Lung (tissue), 12 donors: ENCODE measurements around the gene DNAH9. TPM values are rescaled to one million over a fixed set of nuclear protein-coding genes. Genes with fewer than 3 reads are reported as not detected.
A peak's percentile ranks its signal among the peaks of the same experiment; 100 is the strongest.

ENCODE experiments used
- ATAC-seq: fragments of 200-7000 bp; cut with Tn5 transposase; one replicate; pipeline ENCODE4 v1.9.1; 2020; ENCODE audit warnings: moderate number of reproducible peaks; ENCODE audit not compliant: insufficient read depth, low FRiP score
- DNase-seq, 3 donors: peaks; one replicate each; pipeline ENCODE4 v3.0.0-alpha.2; 2013 to 2017
- H3K27ac ChIP-seq, 2 donors: one replicate each; pipeline ENCODE4 v1.5.1; 2013; ENCODE audit warnings: mild to moderate bottlenecking in 2 of 2, moderate library complexity in 2 of 2, control low read depth in 1 of 2, inconsistent platforms in 1 of 2, low read depth in 1 of 2, low read length in 1 of 2
- H3K27me3 ChIP-seq, 3 donors: one replicate each; pipeline ENCODE4 v1.5.1; 2013; ENCODE audit warnings: low read length in 2 of 3; ENCODE audit not compliant: control insufficient read depth in 3 of 3, insufficient read depth in 3 of 3
- H3K36me3 ChIP-seq, 4 donors: one replicate each; pipeline ENCODE4 v1.5.1; 2013; ENCODE audit warnings: low read length in 4 of 4, mild to moderate bottlenecking in 1 of 4, moderate library complexity in 1 of 4; ENCODE audit not compliant: control insufficient read depth in 4 of 4, insufficient read depth in 4 of 4
- H3K4me1 ChIP-seq, 5 donors: one replicate each; pipeline ENCODE4 v1.5.1; 2013; ENCODE audit warnings: low read length in 5 of 5, mild to moderate bottlenecking in 2 of 5, moderate library complexity in 1 of 5; ENCODE audit not compliant: control insufficient read depth in 5 of 5, insufficient read depth in 5 of 5
- H3K4me3 ChIP-seq: one replicate; pipeline ENCODE4 v1.5.1; 2013; ENCODE audit warnings: mild to moderate bottlenecking, control low read depth, moderate library complexity
- H3K9ac ChIP-seq, 2 donors: one replicate each; pipeline ENCODE4 v1.5.1; 2013; ENCODE audit warnings: low read length in 2 of 2, control low read depth in 1 of 2; ENCODE audit not compliant: insufficient read depth in 1 of 2
- H3K9me3 ChIP-seq, 4 donors: one replicate each; pipeline ENCODE4 v1.5.1; 2013; ENCODE audit warnings: low read length in 3 of 4, mild to moderate bottlenecking in 1 of 4, moderate library complexity in 1 of 4; ENCODE audit not compliant: control insufficient read depth in 4 of 4, insufficient read depth in 3 of 4
- CTCF ChIP-seq: IDR thresholded peaks from 2 replicates; pipeline ENCODE4 v1.5.1; 2012; ENCODE audit warnings: mild to moderate bottlenecking; ENCODE audit errors: control extremely low read depth, extremely low read depth
- WGBS, 2 donors: extraction: QIAGEN DNeasy Blood & Tissue Kit; methylation state at CpG; one replicate each; pipeline ENCODE4 v1.1.7; 2013; 5-methylcytosine and 5-hydroxymethylcytosine counted together
- polyA plus RNA-seq, 2 donors: library from polyadenylated mRNA; stranded (reverse); fragments of 200-250 nt; gene quantifications; one replicate each; pipeline ENCODE4 v1.2.1, GENCODE V29; 2013
- total RNA-seq, 2 donors: library from RNA; depleted of rRNA in 1 of 2; stranded (reverse); fragments of >200 nt in 1 of 2; gene quantifications; one replicate each; pipeline ENCODE4 v1.2.1, GENCODE V29; 2014 to 2021
- donor health status: control.
- donor health status: control.
- donor health status: Bipolar disorder and iron deficiency.
- donor health status: healthy.
- donor health status: DM: yes; HTN: yes; CAD: no.

Gene DNAH9
- total and polyA plus RNA-seq, 4 donors = 4.0 to 36.1 (median 20.9) TPM

- ATAC-seq (no peak), DNase-seq (peak; percentile 78 to 94 (median 89))
- H3K4me3 ChIP-seq = no peak overlapping the region
- H3K27me3 ChIP-seq = peaks cover 0 to 2% (median 0%) of the 10 kb centered on the region in 3 donors
- 30 to 35% methylated on average over 18 of the region's 18 CpGs for WGBS, 2 donors
- peak; percentile 42 for TF ChIP-seq CTCF
- no peak overlapping the region for H3K9ac ChIP-seq
- H3K27ac ChIP-seq = no peak overlapping the region
- peaks cover 0 to 3% (median 0%) of the 10 kb centered on the region in 5 donors for H3K4me1 ChIP-seq
- no peaks in the 10 kb centered on the region for H3K9me3 ChIP-seq
- H3K36me3 ChIP-seq = no peaks in the 10 kb centered on the region
Measured at GRCh38 chr17:11644265-11645212, 46.3 kb downstream of the DNAH9 start.

- no peak for TF ChIP-seq CTCF
- H3K9ac ChIP-seq = no peak overlapping the region
- no peaks in the 10 kb centered on the region for H3K9me3 ChIP-seq
- no peak for DNase-seq
- H3K4me3 ChIP-seq = no peak overlapping the region
- no peaks in the 10 kb centered on the region for H3K36me3 ChIP-seq
- H3K4me1 ChIP-seq = peaks cover 0 to 3% (median 0%) of the 10 kb centered on the region in 5 donors
- no peak for ATAC-seq
- H3K27me3 ChIP-seq = peaks cover 0 to 2% (median 0%) of the 10 kb centered on the region in 3 donors
- 93 to 94% methylated on average over 2 of the region's 2 CpGs for WGBS, 2 donors
- H3K27ac ChIP-seq = no peak overlapping the region
Measured at GRCh38 chr17:11645426-11645825, 47.2 kb downstream of the DNAH9 start.

GRCh38 chr17:11651089-11651488, 52.8 kb downstream of the DNAH9 start:
- Histone ChIP-seq H3K9ac (no peak overlapping the region), H3K27ac (no peak overlapping the region), H3K36me3 (no peaks in the 10 kb centered on the region), H3K27me3 (no peaks in the 10 kb centered on the region), H3K9me3 (no peaks in the 10 kb centered on the region), H3K4me1 (no peaks in the 10 kb centered on the region), H3K4me3 (no peak overlapping the region)
- 84 to 93% methylated on average over 3 of the region's 3 CpGs for WGBS, 2 donors
- DNase-seq = no peak
- no peak for TF ChIP-seq CTCF
- ATAC-seq = no peak
